K562 (cell line): ENCODE results near the gene LAX1. TPM values are rescaled to one million over a fixed set of nuclear protein-coding genes. Genes with fewer than 3 reads are reported as not detected.

Experiments
- BCOR ChIP-seq: fragments of 450-650 bp; IDR thresholded peaks from 2 replicates; pipeline ENCODE4 v1.6.1; 2016
- L3MBTL2 ChIP-seq: fragments of 450-650 bp; IDR thresholded peaks from 2 replicates; pipeline ENCODE4 v1.6.1; 2016; ENCODE audit warnings: mild to moderate bottlenecking, moderate library complexity
- MXI1 ChIP-seq: IDR thresholded peaks from 2 replicates; pipeline ENCODE4 v1.6.1; 2011; ENCODE audit warnings: low read depth, mild to moderate bottlenecking, improper control_type of control experiment, low read length
- PHB ChIP-seq: fragments of 250-450 bp; sonication (Bioruptor Pico); IDR thresholded peaks from 2 replicates; pipeline ENCODE4 v1.5.0; 2021
- PHF8 ChIP-seq: fragments of 200-600 bp; sonication (generic); IDR thresholded peaks from 2 replicates; pipeline ENCODE4 v1.6.1; 2012; ENCODE audit warnings: mixed run types, mild to moderate bottlenecking, inconsistent platforms, low read length, moderate library complexity, borderline replicate concordance
- POLR2A ChIP-seq: fragments of 450-650 bp; conservative IDR thresholded peaks from 2 replicates; pipeline ENCODE4 v1.6.1; 2016
- ZNF239 ChIP-seq: fragments of 250-450 bp; sonication (Bioruptor Pico); IDR thresholded peaks from 2 replicates; pipeline ENCODE4 v1.4.0; 2020; ENCODE audit warnings: mild to moderate bottlenecking
- ZNF668 ChIP-seq: fragments of 250-450 bp; sonication (Bioruptor Pico); IDR thresholded peaks from 2 replicates; pipeline ENCODE4 v1.8.0; 2022; ENCODE audit warnings: mild to moderate bottlenecking, inconsistent platforms
- polyA plus RNA-seq, 8 experiments: library from polyadenylated mRNA; depleted of rRNA in 4 of 8; stranded (reverse) in 5 of 8; unstranded in 3 of 8; fragments of >200 nt; fragmentation: Nextera tagmentation in 2 of 8; fragmentation: Illumina TruSeq in 1 of 8; extraction: Ambion mirVana in 2 of 8; extraction: Trizol in 1 of 8; gene quantifications; 2 replicates each; pipeline versions ENCODE4 v1.2.1 to v1.2.3, GENCODE V29; 2011 to 2014; ENCODE audit warnings: inconsistent platforms in 1 of 8, missing spikeins in 1 of 8
- total RNA-seq, 7 experiments: library from RNA; depleted of rRNA in 6 of 7; stranded (reverse); fragments of >200 nt in 6 of 7; fragmentation: Illumina TruSeq in 2 of 7; extraction: Trizol in 2 of 7; gene quantifications; 2 replicates each; pipeline versions ENCODE4 v1.2.1 to v1.2.3, GENCODE V29; 2011 to 2021; ENCODE audit warnings: low replicate concordance in 1 of 7
- TF ChIP-seq, protein P1 (sequence below): sonication (generic); formaldehyde crosslinking; IDR thresholded peaks from 2 replicates; pipeline ENCODE4 v1.8.1; 2023; ENCODE audit warnings: mild to moderate bottlenecking, missing genetic modification reagents
- TF ChIP-seq, protein P2 (sequence below): fragments of 450-650 bp; formaldehyde crosslinking; IDR thresholded peaks from 2 replicates; pipeline ENCODE4 v1.4.0; 2020; ENCODE audit warnings: mild to moderate bottlenecking, moderate library complexity
- TF ChIP-seq, protein P3 (sequence below): fragments of 250-450 bp; sonication (Bioruptor Pico); IDR thresholded peaks from 2 replicates; pipeline ENCODE4 v1.9.0; 2021; ENCODE audit warnings: mild to moderate bottlenecking
- TF ChIP-seq, protein P4 (sequence below), 2 experiments: fragments of 450-650 bp in 1 of 2; sonication (generic) in 1 of 2; formaldehyde crosslinking in 1 of 2; IDR thresholded peaks; 2 replicates each; pipeline versions ENCODE4 v1.7.1 to v1.9.0; 2016 to 2022; ENCODE audit warnings: inconsistent platforms in 1 of 2, mild to moderate bottlenecking in 1 of 2, missing genetic modification reagents in 1 of 2
- TF ChIP-seq, protein P5 (sequence below): fragments of 450-650 bp; IDR thresholded peaks from 2 replicates; pipeline ENCODE4 v1.6.1; 2016; ENCODE audit warnings: antibody characterized with exemption

The LAX1 gene
- total and polyA plus RNA-seq, 9 of the 15 experiments (the other 6 are each of a cell fraction or from before 2014, with no cell fraction given), result not detected

DNA sequence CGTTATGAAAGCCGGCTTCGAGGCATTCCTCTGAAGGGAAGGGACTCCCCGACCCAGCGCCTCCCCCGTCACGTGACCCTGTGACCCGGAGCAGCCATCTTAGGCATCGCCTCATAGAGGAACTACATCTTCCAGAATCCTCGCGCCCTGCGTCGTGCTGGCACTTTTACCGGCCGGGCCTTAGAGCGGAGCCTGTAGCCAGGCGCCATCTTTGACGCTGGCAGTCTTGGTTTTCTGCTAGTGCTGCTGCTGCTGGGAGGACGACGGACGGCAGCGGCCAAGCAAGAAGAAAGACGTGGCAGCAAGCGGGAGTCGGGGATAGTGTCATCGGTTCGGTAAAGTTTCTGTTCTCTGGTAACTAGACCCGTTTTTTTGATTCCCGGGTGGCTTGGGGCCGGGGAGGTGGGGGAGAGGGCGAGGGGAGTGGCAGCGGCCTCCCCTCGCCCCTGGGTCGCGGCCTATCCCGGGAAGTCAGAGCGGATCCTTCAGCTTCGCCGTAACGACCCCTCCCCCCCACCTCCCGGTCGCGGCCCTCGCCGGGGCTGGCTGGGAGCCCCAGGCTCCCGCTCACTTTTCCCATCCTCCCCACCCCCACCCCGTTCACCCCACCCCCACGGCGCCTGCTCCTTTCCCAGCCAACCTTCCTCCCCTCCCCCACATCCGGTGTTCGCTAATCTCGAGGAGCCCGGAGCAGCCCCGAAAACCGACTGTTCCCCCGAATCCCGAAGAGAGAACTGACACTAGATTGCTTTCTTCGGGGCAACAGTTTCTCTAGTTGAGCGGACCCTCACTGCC lies 30.7 kb downstream of the LAX1 start, which contains the start of the genes ZBED6 and ZC3H11A (continued):
- TF ChIP-seq, protein P1, sequence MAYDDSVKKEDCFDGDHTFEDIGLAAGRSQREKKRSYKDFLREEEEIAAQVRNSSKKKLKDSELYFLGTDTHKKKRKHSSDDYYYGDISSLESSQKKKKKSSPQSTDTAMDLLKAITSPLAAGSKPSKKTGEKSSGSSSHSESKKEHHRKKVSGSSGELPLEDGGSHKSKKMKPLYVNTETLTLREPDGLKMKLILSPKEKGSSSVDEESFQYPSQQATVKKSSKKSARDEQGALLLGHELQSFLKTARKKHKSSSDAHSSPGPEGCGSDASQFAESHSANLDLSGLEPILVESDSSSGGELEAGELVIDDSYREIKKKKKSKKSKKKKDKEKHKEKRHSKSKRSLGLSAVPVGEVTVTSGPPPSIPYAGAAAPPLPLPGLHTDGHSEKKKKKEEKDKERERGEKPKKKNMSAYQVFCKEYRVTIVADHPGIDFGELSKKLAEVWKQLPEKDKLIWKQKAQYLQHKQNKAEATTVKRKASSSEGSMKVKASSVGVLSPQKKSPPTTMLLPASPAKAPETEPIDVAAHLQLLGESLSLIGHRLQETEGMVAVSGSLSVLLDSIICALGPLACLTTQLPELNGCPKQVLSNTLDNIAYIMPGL (CRISPR knock-in tag), result no peak; the same call in 1 of the 2 replicates
- TF ChIP-seq POLR2A, result peak; percentile 92
- TF ChIP-seq, protein P2, sequence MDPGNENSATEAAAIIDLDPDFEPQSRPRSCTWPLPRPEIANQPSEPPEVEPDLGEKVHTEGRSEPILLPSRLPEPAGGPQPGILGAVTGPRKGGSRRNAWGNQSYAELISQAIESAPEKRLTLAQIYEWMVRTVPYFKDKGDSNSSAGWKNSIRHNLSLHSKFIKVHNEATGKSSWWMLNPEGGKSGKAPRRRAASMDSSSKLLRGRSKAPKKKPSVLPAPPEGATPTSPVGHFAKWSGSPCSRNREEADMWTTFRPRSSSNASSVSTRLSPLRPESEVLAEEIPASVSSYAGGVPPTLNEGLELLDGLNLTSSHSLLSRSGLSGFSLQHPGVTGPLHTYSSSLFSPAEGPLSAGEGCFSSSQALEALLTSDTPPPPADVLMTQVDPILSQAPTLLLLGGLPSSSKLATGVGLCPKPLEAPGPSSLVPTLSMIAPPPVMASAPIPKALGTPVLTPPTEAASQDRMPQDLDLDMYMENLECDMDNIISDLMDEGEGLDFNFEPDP, result no peak
- peak; percentile 67 for TF ChIP-seq PHF8
- TF ChIP-seq, protein P3, sequence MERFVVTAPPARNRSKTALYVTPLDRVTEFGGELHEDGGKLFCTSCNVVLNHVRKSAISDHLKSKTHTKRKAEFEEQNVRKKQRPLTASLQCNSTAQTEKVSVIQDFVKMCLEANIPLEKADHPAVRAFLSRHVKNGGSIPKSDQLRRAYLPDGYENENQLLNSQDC, result no peak
- TF ChIP-seq ZNF239 (CRISPR knock-in tag), result no peak
- TF ChIP-seq PHB (CRISPR knock-in tag), result peak; percentile 34; the same call in 1 of the 2 replicates
- TF ChIP-seq, protein P4, sequence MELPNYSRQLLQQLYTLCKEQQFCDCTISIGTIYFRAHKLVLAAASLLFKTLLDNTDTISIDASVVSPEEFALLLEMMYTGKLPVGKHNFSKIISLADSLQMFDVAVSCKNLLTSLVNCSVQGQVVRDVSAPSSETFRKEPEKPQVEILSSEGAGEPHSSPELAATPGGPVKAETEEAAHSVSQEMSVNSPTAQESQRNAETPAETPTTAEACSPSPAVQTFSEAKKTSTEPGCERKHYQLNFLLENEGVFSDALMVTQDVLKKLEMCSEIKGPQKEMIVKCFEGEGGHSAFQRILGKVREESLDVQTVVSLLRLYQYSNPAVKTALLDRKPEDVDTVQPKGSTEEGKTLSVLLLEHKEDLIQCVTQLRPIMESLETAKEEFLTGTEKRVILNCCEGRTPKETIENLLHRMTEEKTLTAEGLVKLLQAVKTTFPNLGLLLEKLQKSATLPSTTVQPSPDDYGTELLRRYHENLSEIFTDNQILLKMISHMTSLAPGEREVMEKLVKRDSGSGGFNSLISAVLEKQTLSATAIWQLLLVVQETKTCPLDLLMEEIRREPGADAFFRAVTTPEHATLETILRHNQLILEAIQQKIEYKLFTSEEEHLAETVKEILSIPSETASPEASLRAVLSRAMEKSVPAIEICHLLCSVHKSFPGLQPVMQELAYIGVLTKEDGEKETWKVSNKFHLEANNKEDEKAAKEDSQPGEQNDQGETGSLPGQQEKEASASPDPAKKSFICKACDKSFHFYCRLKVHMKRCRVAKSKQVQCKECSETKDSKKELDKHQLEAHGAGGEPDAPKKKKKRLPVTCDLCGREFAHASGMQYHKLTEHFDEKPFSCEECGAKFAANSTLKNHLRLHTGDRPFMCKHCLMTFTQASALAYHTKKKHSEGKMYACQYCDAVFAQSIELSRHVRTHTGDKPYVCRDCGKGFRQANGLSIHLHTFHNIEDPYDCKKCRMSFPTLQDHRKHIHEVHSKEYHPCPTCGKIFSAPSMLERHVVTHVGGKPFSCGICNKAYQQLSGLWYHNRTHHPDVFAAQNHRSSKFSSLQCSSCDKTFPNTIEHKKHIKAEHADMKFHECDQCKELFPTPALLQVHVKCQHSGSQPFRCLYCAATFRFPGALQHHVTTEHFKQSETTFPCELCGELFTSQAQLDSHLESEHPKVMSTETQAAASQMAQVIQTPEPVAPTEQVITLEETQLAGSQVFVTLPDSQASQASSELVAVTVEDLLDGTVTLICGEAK (IDR thresholded peaks at IDR 0.05), result peak; percentile 55; the same call in 1 of the 2 replicates
- TF ChIP-seq, protein P4 (CRISPR knock-in tag; IDR thresholded peaks at IDR 0.05), result no peak
- TF ChIP-seq L3MBTL2, result peak; percentile 99
- TF ChIP-seq MXI1, result peak; percentile 33; the same call in 1 of the 2 replicates
- TF ChIP-seq BCOR, result no peak
- TF ChIP-seq, protein P5, sequence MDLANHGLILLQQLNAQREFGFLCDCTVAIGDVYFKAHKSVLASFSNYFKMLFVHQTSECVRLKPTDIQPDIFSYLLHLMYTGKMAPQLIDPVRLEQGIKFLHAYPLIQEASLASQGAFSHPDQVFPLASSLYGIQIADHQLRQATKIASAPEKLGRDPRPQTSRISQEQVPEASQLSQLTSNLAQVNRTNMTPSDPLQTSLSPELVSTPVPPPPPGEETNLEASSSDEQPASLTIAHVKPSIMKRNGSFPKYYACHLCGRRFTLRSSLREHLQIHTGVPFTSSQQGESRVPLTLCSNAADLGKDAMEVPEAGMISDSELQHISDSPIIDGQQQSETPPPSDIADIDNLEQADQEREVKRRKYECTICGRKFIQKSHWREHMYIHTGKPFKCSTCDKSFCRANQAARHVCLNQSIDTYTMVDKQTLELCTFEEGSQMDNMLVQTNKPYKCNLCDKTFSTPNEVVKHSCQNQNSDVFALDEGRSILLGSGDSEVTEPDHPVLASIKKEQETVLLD, result no peak
- no peak for TF ChIP-seq ZNF668 (CRISPR knock-in tag)
